ENCODE data around the gene MRPL42.

MRPL42 gene

DNA sequence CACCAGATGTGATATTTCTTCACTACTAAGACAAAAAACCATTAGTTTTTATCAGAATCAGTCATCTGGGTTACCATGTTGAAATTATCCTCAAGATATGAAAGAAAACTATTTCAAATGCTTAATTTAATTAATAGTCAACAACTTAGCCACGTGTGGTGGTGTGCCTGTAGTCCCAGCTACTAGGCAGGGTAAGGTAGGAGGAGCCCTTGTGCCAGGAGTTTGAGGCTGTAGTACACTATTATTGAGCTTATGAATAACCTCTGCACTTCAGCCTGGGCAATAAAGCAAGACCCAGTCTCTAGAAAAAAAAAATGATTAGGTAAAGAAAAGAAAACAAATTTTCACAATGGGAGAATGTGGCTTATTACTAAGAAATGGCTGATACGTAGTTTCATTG lies 33.4 kb downstream of the MRPL42 start:
- DNase-seq = no peak

DNA sequence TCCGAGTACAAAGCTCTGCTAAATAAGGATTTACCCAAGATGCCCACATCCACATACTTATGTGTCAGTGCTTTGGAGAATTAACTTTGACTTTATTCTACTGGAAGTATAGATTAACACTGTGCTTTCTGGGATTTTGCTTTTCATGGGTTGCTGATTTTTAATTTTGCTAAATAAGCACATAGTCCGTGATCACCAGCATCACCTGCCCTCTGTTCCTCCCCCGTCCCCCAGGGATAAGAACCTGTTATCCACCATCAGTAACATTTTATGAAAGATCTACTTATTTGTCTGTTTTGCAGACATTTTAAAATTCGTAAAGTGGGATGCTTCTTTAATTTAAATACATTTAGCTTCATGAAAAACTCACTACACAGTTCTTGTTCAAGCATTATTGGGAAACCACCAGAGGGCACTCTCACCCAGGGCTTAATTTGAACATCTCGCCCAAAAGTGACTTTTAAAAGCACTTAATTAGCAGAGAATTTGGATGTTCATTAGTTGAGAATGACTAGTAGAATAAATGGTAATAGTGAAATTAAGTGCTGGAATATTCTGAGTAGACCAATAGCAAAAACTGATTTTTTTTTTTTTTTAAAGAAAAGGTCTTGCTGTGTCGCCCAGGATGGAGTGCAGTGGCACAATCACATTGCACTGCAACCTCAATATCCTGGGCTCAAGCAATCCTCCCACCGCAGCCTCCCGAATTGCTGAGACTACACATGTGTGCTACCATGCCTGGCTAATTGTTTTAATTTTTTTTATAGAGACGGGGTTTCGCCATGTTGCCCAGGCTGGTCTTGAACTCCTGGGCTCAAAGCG lies 35.7 kb downstream of the MRPL42 start:
- DNase-seq = peak; percentile 52 to 75

DNA sequence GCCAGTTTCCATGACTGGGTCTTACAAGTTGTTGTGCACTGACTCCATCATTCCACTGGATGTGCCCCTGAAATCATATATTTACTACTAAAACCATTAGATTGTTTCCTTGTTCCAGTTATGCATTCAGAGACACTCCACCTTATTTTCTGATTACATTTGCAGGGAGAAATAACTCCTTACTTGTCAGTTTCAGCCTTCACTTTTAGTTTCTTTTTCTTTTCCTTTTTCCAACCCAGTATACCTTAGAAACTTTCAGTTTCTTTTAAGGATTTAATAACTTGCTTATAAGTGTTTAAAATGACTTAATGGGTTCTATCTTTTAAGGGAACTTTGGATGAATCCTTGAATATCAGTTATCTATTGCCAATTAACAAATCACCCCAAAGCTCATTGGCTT lies 39.9 kb downstream of the MRPL42 start:
- DNase-seq = no peak

DNA sequence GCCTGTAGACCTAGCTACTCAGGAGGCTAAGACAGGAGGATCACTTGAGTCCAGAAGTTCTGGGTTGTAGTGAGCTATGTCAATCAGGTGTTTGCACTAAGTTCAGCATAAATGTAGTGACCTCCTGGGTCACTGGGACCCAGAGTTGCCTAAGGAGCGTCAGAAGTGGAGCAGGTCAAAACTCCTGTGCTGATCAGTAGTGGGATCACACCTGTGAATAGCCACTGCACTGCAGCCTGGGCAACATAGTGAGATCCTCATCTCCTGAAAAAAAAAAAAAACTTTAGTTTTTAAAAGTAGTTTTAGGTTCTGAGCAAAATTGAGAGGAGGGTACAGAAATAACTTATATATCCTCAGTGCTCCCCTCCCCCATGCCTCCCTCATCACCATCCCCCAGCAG lies 42.2 kb downstream of the MRPL42 start:
- DNase-seq = no peak

DNA sequence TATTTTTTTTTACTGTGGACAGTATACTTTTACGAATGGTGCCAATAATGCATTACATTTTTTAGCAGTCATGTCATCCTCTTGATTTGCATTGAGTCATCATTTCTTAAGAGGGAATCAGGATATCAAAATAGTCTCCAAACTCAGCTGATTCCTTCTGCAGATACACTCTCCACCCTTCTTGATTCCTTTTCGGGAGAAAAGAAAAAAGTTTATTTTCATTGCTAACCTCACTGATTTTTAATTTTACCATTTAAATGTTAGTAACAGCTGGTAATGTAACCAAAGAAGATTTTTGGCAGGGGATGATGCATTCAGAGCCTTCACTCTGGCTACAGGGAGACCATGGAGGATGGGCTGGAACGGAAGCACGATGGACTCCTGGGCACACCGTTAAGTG lies 47.5 kb downstream of the MRPL42 start:
- no peak for DNase-seq

DNA sequence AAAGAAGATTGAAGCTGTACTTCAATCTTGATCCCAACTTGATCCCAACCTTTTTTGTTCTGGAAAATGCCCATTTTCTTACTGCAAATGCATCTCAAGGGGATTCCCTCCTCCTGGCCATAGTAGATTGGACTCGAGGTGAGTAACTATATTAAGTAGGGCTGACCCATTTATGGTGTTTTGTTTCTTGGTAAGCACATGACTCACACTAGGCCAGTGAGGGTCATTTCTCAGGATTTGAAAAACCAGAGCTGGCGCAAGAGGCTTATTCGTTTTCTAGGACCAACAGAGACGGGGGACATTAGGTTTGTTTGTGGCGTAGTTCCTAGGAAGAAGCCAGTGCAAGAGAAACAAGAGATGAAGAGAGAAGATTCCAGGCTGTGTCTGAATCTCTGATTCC lies 51.4 kb downstream of the MRPL42 start:
- DNase-seq = no peak

DNA sequence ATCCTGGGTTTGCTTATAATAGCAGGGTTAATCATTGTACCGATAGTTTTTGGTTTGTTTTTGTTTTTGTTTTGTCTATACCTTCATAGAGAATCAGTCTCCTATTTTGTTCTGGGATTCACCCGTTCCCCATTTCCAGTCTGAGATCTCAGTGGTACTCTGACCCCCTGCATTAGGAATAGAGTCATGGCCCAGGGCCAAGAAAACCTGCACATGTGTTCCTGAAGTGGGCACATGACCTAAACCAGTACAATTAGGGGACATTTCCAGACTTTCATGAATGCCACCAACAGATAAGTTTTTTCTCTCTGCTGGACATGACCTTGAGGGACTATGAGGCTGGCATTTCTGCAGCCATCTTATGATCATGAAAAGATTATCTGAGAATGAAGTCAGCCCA lies 52.5 kb downstream of the MRPL42 start:
- no peak for DNase-seq

DNA sequence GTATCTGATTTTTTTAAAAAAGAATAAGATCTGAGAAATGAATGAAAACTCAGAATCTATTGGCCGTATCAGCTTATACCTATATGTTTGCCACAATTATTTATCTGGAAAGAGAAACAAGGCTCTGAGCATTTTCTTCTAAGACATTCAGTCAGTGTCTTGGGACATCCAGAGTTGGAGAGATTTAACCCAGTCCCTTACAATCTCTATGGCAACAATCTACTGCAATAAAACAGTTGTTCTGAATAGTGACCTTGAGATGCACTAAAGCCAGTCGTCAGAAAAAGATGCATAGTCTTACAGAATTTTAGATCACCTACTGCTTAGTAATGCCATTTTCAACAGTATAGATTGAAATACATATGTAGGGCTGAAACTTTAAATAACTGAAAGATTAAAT lies 53.1 kb downstream of the MRPL42 start:
- no peak for DNase-seq

DNA sequence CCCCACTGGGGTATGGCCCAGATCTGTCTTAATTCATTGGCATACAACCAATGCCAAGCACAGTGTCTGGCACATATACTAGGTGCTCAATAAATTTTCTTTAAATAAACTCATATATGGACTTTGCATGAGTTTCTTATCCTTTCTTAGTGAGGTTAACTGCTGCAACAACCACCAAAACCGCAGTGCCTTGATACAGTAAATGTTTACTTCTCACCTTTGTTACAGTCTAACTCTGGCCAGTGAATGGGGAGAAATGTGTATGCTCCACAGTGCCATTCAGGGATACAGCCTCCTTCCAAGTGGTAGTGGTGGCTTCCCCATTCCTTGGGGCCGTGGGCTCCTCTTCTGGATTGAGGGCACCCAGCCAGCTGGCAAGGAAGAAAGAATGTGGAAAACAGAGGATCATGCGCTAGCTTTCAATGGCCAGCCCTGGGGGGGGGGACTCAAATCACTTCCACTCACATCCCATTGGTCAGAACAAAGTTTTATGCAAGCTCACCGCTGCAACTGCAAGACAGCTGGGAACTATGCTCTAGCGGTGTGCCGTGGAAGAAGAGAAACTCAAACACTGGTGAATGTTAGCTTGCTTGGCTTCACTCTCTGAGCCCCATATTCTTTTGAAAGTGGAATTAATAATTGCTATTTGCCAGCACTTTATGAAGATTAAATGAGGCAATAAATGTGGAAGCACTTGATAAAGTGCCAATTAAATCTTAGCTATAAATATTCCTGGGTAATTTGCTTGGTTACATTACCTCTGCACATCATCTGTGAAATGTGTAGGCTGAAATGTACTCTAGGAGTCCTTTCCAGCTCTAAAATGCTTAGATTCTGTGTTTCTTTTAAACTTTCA lies 54.1 kb downstream of the MRPL42 start:
- no peak for DNase-seq

DNA sequence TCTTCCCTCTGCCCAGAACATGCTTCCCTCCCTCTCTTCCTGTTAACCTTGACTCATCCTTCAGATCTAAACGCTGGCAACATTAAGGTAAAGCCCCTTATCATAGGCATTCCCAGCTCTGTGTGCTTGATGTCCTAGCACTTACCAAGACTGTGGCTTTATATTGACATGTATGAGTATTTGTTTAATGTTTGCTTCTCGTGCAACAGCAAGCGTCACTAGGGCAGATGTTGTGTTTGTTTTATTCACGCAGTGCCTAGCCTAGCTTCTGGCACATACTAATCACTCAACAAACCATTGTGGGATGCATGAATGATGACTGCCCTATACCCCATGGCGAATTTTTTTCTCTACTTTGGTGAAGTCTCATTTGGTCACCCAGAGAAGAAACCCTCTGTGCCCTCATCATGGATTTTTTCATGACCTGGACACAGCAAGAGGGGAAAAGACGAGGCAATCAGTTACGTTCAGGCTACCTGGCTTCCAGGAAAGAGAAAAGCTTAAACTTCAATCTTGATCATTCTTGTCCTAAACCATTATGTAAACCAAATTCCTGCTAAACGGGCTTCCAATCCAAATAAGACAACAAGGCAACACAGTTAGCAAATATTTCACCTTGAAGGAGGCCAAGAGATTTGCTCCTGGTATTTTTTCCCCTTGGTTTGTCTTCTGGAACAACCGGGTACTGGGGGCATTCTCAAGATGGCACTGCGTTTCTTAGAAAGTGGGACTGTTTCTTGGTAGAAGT lies 57.2 kb downstream of the MRPL42 start:
- no peak for DNase-seq

DNA sequence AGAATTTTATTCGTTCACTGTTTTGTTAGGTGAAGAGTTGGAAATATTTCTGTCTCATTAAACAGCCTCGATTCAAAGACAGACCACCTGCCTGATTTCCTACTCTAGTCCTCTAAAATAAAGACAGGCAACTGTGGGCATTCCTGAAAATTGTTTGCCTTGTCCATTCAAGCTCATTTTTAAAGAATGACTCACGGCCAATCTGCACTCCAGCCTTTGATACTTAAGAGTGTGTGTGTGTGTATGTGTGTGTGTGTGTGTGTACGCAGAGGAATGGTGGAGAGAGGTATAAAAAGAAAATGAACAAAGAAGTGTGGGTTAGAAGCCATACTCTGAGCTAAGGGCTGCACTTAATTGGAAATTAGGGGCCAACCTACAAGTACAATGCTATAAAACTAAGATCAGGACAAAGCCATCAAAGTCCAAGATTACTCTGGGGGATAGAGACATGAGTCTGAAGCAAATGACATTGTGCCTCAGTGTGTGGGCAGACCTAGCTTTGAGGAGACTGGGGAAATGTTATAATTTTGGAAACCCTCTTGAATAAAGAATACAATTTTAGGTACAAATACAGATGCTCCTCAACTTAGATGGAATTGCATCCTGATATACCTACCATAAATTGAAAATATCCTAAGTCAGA lies 59.6 kb downstream of the MRPL42 start:
- no peak for DNase-seq

DNA sequence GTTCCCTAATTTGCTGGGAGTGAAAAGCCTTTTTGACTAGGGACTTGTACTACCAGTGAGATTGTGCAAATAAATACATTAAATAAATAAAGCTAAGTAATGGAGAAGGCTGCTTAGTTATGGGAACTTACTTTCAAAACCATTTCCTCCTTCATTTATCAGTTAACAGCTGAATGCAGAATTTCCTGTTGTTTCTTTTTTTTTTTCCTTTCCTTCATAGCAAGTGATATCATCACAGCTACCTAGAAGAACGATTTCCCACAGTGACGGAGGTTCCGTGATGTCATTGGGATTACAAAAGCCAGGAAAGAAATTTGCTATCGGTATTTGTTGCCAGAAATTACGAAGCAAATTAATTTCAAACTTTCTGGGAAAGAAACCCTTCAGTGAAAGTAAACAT lies 63.0 kb downstream of the MRPL42 start:
- no peak for DNase-seq

DNA sequence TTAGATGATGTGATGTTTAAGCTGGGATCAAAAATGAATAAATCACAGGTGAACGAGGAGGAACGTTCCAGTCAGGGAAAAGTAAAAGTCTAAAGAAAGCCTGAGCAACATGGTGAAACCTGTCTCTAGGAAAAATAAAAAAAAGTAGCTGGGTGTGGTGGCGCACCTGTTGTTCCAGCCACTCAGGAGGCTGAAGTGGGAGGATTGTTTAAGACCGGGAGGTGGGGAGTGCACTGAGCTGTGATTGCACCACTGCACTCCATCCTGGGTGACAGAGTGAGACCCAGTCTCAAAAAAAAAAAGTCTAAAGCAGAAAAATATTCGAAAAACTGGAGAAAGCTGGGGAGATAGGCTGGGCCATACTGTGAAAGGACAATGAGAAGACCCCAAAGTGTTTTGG lies 66.0 kb downstream of the MRPL42 start:
- DNase-seq = no peak

DNA sequence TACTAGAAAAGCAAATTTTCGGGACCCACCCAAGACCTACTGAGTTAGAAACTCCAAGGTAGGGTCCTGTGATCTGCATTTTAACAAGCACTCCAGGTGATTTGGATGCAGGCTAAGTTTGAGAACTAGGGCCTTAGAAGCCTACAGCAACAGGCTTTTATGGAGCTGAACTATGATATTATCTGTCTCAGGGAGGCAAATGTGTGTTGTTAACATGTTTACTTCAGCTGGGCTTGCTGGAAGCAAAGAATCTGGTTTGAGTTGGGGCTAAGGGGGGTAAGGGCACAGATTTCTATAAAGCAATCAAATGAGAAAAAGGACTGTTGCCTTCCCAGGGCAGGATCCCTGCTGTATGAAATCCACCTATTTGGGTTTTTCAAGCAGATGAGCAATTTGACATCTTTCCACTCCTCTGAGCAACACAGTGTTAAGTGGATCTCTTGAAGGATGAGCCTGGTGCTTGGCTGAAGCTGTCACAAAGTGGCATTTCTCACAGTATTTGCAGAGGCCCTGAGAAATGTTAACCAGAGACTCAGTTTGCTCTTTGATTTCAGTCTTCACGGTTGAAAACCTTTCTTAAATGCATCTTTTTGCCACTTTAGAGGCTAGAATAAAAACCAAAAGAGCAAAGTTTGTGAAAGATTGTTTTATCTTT lies 68.9 kb downstream of the MRPL42 start:
- DNase-seq = no peak

DNA sequence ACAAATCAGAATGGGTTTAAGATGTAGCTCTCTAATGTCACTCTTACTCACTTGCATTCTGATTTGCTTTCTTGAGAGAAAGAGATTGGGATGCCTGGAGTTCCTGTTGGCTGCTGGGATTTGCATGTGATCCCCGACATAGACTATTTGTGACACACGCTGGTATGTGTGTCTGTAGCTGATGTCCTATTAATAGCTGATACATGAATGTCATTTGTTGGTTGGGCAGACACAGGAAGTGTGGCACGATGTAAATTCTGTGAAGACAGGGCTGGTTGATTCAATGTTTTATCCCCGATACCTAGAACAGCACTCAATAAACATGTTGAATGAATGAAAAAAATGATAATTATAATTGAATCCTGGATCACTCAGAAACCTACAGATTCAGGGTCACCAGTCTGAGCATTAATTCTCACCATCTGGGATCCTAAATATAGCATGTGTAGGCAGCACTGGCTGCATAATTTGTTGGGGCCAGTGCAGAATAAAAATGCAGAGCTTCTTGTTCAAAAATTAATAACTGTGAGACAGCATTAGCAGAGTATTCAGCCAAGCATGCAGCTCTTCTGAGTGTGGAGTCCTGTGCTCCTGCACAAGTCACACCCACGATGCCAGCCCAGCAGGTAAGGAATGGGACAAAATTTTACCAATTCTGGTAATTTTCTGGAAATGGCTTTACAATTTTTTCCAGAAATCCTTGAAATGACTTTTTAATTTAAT lies 69.6 kb downstream of the MRPL42 start:
- DNase-seq = no peak

DNA sequence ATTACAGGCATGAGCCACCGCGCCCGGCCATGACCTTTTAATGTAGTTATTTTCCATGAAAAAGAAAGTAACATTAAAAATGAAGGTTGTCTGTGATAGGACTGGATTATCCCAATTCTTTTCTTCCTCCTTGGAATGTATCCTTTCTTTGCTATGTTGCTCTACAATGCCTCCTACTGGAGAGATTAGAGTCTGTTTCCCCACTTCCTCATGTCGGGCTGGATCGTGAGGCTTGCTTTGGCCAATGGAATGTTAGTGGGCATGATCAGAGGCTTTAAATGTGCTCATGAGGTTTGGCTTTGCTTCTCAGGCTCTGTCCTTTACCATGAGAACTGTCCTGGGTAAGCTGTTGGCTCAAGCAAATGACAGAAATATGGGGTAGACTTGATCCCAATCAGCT lies 70.5 kb downstream of the MRPL42 start:
- no peak for DNase-seq

DNA sequence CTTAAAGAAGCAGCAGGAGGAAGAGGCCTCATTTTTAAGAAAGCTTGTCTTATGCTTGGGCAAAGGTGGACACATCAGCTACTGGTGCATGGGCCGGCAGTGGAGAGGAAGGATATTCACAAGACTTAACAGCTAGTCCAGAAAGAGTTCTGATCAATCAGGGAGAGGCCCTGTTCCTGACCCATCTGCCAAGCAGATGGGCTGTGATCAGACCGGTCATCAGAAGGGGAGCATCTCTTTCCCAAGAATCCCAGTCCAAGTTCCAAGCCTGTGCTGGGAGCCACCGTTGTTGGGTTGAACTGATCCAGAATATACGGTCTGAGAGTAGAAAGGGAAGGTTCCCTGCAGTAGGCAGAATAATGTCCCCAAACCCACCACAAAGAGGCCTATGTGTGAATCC lies 72.5 kb downstream of the MRPL42 start:
- no peak for DNase-seq

DNA sequence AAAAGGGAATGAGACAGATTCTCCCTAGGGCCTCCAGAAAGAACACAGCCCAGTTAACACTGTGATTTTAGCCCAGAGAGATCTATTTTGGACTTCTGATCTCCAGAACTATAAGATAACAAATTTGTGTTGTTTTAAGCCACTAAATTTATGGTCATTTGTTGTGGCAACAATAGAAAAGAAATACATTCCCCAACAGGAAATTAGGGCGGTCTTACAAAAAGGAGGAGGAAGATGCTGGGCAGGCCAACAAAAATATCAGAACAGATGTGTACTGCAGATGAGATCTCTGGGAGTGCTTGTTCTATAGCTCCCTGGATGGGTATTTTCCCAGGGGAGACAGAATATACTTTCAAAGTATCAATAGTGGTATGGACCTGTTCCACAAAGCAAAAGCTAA lies 73.2 kb downstream of the MRPL42 start:
- no peak for DNase-seq

DNA sequence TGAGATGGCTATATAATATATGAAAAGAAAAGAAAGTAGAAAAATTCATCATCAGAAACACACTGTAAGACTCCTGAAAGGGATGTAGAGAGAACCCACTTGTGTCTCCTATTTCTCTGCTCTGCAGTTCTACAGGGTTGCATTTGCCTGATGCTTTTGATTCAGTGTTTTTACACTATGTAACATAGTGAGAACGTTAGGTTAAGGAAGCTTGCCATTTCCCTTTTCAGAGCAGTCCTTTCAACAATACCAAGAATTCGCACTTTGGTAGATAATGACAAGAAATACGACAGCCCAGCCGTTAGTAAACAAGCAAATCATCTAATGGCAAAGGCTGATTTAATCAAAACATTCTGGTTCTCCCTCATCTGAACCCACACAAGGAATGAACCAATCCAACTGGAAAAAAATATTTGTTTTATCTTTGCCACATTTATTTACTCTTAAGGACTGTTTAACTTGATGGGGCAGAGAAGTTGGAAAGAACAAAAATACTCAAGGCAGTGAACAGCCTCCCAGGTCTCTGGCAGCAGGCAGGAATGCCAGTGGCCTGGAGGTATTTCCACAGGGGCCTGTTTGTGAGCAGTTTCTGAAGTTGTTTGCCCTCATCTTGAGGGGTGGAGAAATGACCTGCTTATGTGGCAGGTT lies 74.4 kb downstream of the MRPL42 start:
- no peak for DNase-seq

DNA sequence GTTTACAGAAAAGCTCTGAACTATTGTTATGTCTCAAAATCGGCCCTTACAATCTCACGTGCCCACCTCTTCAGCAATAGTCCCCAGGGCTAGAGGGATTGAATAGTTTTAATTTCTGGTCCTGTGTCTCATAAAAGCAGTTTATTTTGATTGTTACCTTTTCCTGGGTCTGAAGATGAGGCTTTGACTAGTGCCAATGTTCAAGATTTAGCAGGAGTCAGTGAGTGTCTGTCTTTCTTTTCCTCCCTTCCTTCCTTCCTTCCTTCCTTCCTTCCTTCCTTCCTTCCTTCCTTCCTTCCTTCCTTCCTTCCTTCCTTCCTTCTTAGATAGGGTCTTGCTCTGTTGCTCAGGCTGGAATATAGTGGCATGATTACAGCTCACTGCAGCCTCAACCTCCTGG lies 80.5 kb downstream of the MRPL42 start:
- DNase-seq = no peak

DNA sequence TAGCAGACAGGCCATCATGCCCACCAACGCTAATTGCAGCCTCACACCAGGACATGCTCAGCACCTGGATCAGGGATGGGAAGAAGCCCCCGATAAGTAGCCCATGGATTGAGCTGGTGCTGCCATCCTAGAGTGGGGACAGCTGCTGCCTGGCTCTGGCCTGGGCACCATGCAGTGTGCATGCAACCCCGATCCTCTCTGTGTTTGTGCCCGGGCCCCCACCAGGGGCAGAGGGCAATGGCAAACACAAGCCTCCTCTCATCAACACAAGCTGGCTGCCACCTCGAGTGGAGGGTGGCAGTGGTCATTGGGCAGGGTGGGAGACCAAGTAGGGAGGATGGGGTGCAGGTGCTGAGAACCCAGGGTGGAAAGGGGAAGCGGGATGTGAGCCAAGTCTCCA lies 81.9 kb downstream of the MRPL42 start:
- no peak for DNase-seq

All from CD4-positive, alpha-beta T cell treated with Interferon alpha-2 for 1 hour (primary cell).